Spleen (tissue), 7 donors: Measurements from ENCODE around the gene ZFYVE28.

Source experiments
- CTCF ChIP-seq, 11 experiments: fragments of 200-600 bp in 7 of 11; fragments of 450-650 bp in 4 of 11; sonication (generic) in 4 of 11; IDR thresholded peaks in 8 of 11; conservative IDR thresholded peaks in 3 of 11; 1 replicate in 7 of 11; 2 replicates in 4 of 11; pipeline versions ENCODE4 v1.4.0 to v1.8.0; 2016 to 2021; ENCODE audit warnings: antibody characterized with exemption in 11 of 11, inconsistent platforms in 4 of 11, mild to moderate bottlenecking in 1 of 11
- POLR2A ChIP-seq, 3 donors: fragments of 450-650 bp; IDR thresholded peaks; one replicate each; pipeline ENCODE4 v1.5.1; 2017; ENCODE audit warnings: antibody characterized with exemption in 3 of 3, mild to moderate bottlenecking in 1 of 3
- donor health status: DM: no; HTN: no; CAD: no; lungs with moderate emphysema.
- donor health status: DM: no; HTN: no; CAD: no.
- donor health status: DM: no; HTN: no; CAD: no.

- TF ChIP-seq POLR2A (IDR thresholded peaks at IDR 0.05) (no peak), CTCF (IDR thresholded peaks at IDR 0.05 in 8 of 11, conservative IDR thresholded peaks at IDR 0.05 in 3 of 11) (no peak)
These were observed 3.5 kb upstream of the ZFYVE28 start for GRCh38 chr4:2421928-2422327.
